ENCODE results near the gene LRFN5.
"Not testable (repeated sequence)": the region's sequence is repeated elsewhere in the genome, so short reads cannot be mapped to it uniquely, and the experiment has no call there.

The LRFN5 gene

DNA sequence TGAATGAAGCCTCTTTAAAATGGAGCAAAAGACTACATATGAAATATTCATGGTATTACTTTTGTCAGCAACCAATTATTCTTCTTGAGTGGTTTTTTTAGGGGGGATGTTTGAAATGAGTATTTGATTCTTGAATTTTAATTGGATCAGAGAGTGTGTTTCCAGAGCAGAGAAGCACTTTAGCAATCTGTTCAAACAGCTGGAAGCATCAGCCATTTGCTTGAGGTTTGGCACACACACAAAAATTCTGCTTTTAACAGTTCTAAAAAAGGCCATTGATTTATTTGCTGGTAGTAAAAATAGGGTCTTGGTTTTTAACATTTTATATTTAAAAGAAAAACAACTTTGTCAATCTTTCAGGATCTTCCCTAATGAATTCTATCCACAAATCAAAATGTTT is 292.7 kb downstream of the LRFN5 start:
- DNase-seq (ENCODE audit: low spot score) = no peak

DNA sequence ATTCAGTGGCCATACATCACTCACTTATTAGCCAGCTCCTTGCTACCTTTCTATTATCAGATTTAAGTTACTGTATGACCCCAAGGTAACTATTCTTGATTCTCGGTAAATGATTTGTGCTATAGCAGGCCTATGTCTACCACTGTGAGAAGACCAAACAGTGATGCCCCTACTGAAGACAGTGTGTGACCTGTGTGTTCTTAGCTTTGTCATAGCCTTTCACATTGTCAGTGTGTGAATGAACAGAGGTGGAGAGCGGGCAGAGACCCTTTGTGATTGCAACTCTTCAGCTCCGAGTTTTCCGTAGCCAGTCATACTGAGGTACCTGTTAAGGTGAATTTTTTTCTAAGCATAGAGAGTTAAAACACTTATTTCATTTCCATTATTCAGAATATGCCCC is 294.0 kb downstream of the LRFN5 start:
- no peak for DNase-seq (ENCODE audit: low spot score)

DNA sequence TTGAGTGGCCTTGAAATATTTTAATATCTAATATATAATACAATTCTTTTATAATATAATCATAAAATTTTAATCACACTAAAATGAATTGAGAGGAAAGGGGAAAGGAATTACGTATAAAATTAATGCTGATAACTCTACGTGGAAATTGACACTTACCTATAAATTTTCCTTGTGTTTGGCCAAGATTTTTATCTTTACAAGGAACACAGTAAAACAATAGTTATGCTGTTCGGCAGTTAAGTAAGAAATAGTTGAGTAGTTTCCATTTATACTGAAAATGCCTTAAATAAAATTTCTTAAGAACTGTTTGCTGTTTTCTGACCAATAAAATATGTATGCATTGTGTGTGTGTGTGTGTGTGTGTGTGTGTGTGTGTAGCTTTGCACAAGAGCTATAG is 294.4 kb downstream of the LRFN5 start:
- DNase-seq (ENCODE audit: low spot score) = no peak

DNA sequence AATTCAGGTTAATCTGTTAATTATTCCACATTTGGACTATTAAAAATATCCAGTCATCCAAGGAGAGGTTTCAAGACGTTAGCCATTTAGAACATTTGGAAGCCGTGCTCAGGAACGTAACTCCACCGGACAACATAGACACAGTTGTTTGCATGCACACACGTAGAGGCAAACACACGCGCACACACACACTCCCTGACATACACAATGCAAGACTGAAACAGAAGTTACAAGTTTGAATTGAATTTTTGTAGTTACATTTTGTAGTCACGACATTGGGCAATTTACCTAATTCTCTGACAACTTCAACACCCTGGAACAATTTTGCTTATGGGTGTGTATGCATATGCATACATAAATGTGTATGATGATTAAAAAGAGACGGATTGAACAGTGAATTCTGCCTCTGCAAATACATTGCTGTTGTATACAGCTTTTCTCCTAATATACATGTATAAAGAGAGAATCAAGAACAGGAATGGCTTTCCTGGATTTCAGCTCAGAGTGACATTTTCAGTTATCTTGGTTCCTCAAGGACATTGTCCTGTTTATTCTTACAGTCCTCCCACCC is 298.8 kb downstream of the LRFN5 start:
- DNase-seq (ENCODE audit: low spot score) = no peak

DNA sequence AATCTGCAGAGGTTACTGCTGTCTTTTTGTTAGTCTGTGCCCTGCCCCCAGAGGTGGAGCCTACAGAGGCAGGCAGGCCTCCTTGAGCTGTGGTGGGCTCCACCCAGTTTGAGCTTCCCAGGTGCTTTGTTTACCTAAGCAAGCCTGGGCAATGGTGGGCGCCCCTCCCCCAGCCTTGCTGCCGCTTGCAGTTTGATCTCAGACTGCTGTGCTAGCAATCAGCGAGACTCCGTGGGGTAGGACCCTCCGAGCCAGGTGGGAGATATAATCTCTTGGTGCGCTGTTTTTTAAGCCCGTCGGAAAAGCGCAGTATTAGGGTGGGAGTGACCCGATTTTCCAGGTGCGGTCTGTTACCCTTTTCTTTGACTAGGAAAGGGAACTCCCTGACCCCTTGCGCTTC is 304.5 kb downstream of the LRFN5 start:
- not testable (repeated sequence) for DNase-seq (ENCODE audit: low spot score)

DNA sequence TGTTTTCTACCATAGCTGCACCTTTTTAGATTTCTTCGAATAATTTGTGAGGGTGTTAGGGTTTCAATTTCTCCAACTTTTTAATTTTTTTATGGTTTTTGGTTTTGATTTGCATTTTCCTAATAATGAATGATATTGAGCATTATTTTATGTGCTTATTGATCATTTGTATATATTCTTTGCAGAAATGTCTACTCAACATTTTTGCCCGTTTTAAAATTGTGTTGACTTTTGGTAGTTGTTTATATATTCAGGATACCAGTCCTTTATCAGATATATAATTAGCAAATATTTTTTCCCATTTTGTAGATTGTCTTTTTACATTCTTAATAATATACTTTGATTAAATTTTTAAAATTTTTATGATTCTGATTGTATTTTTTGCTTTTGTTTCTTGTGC is 306.7 kb downstream of the LRFN5 start:
- no peak for DNase-seq (ENCODE audit: low spot score)

DNA sequence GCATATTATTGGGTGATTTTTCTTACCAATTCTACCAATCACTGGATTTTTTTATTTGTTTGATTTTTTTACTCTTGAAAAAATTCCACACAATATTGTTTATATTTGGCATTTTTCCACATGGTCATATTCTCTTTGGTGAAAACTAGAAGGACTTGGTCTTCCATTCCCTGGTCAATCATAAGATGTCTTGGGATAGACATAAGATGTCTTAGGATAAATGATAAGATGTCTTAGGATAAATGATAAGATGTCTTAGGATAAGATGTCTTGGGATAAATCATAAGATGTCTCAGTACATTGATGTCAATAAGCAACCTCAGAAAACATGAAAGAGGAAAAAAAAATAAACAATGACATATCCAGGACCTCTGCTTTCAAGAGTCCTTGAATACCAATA is 309.1 kb downstream of the LRFN5 start:
- DNase-seq (ENCODE audit: low spot score) = no peak

DNA sequence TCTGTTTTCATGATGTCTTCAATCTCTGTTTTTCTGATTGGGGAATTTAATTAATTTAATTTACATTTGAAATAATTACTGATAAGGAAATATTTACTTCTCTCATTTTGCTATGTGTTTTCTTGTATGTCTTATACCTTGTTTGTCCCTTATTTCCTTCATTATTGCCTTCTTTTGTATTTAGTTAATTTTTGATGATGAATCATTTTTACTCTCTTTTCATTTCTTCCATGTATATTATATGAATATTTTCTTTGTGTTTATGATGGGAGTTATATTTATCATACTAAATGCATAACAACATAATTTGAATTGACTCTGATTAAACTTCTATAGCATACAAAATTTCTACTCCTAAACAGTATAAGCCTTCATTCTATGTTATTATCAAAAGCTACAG is 309.6 kb downstream of the LRFN5 start:
- DNase-seq (ENCODE audit: low spot score) = no peak

DNA sequence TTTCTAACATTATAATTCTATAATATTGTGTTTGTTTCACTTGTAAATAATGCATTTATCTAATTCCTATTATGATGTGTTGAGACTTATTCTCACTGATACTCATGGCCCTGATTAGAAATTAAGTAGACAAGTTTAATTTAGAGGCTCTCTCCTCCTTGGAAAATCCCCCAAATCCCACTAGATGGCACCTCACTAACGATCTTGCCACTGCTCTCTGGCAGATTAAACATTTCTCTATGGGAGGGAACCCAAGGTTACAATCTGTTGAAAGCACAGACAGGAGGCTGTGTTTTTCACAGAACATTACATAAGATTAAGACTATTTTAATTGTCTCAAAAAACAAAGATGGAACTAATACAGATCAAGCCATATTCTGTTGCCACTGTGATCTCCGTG is 318.7 kb downstream of the LRFN5 start:
- peak; percentile 16 for DNase-seq (ENCODE audit: low spot score)

DNA sequence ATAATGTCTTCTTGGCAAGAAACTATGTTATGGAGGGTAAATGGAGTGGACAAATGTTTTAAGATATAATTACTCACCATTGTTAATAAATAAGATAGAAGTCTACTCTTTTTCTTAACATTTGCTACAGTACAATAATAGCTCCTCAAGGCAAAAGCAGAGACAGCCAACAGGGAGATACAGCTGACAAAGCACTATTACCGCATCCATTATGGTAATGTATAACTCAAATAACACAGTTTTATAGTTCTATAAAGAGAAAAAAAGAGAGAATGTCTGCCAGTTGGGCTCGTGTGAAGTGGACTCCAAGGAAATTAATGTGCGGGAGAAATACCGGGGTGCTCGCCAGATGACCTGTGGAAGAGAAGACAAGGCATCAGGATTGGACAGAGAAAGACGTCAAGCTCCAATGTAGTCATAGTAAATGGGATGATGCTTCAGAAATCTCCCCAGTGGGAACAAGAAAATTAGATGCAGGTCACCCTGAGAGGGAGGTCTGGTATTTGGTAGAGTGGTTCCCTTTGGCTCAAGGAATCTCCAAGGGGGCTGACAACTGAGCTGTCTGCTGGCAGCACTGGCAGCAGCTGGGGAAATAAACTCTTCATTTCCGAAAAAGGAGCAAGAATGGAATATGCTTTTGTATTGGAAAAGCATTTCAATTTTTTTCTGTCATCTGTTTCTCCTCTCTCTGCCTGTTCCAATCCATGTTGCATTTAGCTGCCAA is 343.9 kb downstream of the LRFN5 start:
- no peak for DNase-seq (ENCODE audit: low spot score)

Data from cerebellar cortex (tissue), 1 donor.